Left lung (tissue), 10 donors: ENCODE data around the gene RBFOX1. TPM values are rescaled to one million over a fixed set of nuclear protein-coding genes. Genes with fewer than 3 reads are reported as not detected.

ENCODE experiments used
- ATAC-seq: fragments of 200-7000 bp; cut with Tn5 transposase; one replicate; pipeline ENCODE4 v1.9.1; 2020; ENCODE audit warnings: moderate library complexity
- DNase-seq, 4 donors: peaks; one replicate each; pipeline ENCODE4 v3.0.0-alpha.2; 2013 to 2020
- H3K27ac ChIP-seq, 2 donors: fragments of 200-600 bp; sonication (generic) in 1 of 2; one replicate each; pipeline versions ENCODE4 v1.5.0 to v1.8.0; 2020 to 2021
- H3K27me3 ChIP-seq, 2 donors: fragments of 200-600 bp; sonication (generic) in 1 of 2; one replicate each; pipeline versions ENCODE4 v1.5.0 to v1.8.0; 2020 to 2021
- H3K36me3 ChIP-seq, 2 donors: fragments of 200-600 bp; sonication (generic) in 1 of 2; one replicate each; pipeline versions ENCODE4 v1.5.0 to v1.8.0; 2020 to 2021
- H3K4me1 ChIP-seq, 2 donors: fragments of 200-600 bp; one replicate each; pipeline ENCODE4 v1.8.0; 2021
- H3K4me3 ChIP-seq, 2 donors: fragments of 200-600 bp; sonication (generic) in 1 of 2; one replicate each; pipeline versions ENCODE4 v1.5.0 to v1.8.0; 2020 to 2021; ENCODE audit warnings: mild to moderate bottlenecking in 1 of 2
- H3K9me3 ChIP-seq, 2 donors: fragments of 200-600 bp; sonication (generic) in 1 of 2; one replicate each; pipeline versions ENCODE4 v1.5.0 to v1.8.0; 2020 to 2021
- intact Hi-C, 2 donors: fragments of 100-400 bp; cut with DNase I; formaldehyde crosslinking; loops; one replicate each; pipeline versions ENCODE4 v1.11.2 to v1.14.2; 2022
- polyA plus RNA-seq, 6 donors: library from polyadenylated mRNA; unstranded; fragments of 120-200 nt; gene quantifications; one replicate each; pipeline ENCODE4 v1.2.1, GENCODE V29; 2013; ENCODE audit not compliant: insufficient read length in 6 of 6
- total RNA-seq, 2 donors: library from RNA; stranded (reverse); fragmentation: NEBNext Ultra II Directional; extraction: Animal tissue kit (Norgen Biotek cat#: 25700); gene quantifications; one replicate each; pipeline ENCODE4 v1.2.1, GENCODE V29; 2021
- TF ChIP-seq, protein P1 (sequence below), 2 donors: fragments of 200-600 bp; sonication (generic) in 1 of 2; IDR thresholded peaks; one replicate each; pipeline versions ENCODE4 v1.5.0 to v1.8.0; 2021; ENCODE audit warnings: antibody characterized with exemption in 2 of 2
- donor health status: DM: no; HTN: yes; CAD: no.
- donor health status: DM: no; HTN: no; CAD: no.

RBFOX1 gene
- total and polyA plus RNA-seq, 8 donors: 0.41 to 1.7 (median 0.91) TPM; not detected in 2

DNA sequence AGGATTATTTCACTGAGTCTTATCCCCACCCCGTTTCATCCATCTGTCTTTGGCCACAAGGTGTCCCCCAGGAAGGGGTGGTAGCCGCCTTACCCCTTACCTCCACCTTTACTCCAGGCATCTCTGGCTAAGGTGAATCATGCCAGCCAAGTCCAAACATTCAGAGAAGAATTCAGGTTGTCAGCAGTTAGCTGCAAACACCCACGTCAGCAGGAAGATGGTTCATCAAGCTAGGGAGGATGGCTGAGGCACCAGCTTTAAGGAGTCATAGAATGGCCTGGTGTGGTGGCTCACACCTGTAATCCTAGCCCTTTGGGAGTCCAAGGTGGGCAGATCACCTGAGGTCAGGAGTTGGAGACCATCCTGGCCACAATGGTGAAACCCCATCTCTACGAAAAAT, 61.0 kb downstream of the RBFOX1 start:
- H3K36me3 ChIP-seq: no peaks in the 10 kb centered on the region
- DNase-seq (no peak), ATAC-seq (no peak)
- TF ChIP-seq, protein P1, sequence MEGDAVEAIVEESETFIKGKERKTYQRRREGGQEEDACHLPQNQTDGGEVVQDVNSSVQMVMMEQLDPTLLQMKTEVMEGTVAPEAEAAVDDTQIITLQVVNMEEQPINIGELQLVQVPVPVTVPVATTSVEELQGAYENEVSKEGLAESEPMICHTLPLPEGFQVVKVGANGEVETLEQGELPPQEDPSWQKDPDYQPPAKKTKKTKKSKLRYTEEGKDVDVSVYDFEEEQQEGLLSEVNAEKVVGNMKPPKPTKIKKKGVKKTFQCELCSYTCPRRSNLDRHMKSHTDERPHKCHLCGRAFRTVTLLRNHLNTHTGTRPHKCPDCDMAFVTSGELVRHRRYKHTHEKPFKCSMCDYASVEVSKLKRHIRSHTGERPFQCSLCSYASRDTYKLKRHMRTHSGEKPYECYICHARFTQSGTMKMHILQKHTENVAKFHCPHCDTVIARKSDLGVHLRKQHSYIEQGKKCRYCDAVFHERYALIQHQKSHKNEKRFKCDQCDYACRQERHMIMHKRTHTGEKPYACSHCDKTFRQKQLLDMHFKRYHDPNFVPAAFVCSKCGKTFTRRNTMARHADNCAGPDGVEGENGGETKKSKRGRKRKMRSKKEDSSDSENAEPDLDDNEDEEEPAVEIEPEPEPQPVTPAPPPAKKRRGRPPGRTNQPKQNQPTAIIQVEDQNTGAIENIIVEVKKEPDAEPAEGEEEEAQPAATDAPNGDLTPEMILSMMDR (IDR thresholded peaks at IDR 0.05): no peak
- H3K4me1 ChIP-seq: no peaks in the 10 kb centered on the region
- no peaks in the 10 kb centered on the region for H3K27me3 ChIP-seq
- intact Hi-C loops: no loop called here
- no peak overlapping the region for H3K4me3 ChIP-seq
- H3K27ac ChIP-seq: no peak overlapping the region
- peaks cover 0 to 9% of the 10 kb centered on the region in 2 donors for H3K9me3 ChIP-seq

DNA sequence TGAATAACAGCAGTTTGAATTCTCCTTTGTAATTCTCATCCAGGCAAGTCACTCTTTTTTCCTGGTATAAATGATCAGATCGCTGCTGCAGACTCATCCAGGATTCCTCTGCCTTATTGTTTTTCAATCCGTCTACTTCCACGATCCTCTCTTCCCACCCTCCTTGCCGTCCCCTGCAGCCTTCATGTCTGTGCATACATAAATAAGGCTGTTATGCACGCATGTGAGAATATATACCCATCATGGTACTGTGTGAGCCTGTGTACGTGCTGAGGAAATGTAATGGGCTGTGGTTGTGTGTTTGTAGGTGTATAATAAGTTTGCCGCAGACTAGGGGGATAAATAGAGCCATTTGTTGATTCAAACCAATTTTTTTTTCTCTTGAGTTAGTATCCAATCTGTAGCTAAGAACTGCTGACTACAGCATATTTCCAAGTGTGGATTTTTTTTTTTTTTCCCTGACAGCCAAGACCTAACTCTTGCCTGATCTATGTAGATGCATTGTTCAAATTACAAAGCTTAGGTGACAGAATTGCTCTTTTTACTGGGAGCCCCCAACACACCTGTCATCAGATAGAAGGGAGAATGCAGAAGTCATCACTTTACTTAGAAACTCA, 62.2 kb downstream of the RBFOX1 start:
- H3K27me3 ChIP-seq: no peaks in the 10 kb centered on the region
- no peaks in the 10 kb centered on the region for H3K4me1 ChIP-seq
- no peak overlapping the region for H3K27ac ChIP-seq
- H3K36me3 ChIP-seq: no peaks in the 10 kb centered on the region
- TF ChIP-seq, protein P1 (IDR thresholded peaks at IDR 0.05): no peak
- intact Hi-C loops: no loop called here
- no peak overlapping the region for H3K4me3 ChIP-seq
- ATAC-seq (no peak), DNase-seq (no peak)
- peaks cover 0 to 5% of the 10 kb centered on the region in 2 donors for H3K9me3 ChIP-seq

DNA sequence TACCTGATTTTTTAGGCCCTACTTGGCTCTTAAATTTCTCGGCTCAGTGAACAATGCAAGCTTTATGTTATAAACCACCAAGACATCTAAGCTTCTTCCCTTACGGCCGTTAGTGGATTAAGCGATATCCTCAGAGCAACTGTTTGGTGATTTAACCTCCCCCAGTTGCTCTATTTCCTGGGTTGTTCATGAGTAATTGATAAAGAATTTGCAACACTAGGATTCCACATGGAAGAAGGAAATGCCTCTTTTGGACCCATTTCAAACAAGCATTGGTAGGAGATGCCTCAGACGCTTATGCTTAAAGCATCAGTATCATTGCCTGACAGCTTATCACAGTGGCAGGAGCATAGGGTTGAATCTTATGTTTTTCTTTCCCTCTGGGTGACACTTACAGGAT, 65.3 kb downstream of the RBFOX1 start:
- no peak for DNase-seq
- no peak overlapping the region for H3K4me3 ChIP-seq
- no peaks in the 10 kb centered on the region for H3K9me3 ChIP-seq
- no peaks in the 10 kb centered on the region for H3K4me1 ChIP-seq
- no peaks in the 10 kb centered on the region for H3K27me3 ChIP-seq
- no peak overlapping the region for H3K27ac ChIP-seq
- ATAC-seq: no peak
- no peaks in the 10 kb centered on the region for H3K36me3 ChIP-seq
- TF ChIP-seq, protein P1 (IDR thresholded peaks at IDR 0.05): no peak
- intact Hi-C loops: no loop called here

DNA sequence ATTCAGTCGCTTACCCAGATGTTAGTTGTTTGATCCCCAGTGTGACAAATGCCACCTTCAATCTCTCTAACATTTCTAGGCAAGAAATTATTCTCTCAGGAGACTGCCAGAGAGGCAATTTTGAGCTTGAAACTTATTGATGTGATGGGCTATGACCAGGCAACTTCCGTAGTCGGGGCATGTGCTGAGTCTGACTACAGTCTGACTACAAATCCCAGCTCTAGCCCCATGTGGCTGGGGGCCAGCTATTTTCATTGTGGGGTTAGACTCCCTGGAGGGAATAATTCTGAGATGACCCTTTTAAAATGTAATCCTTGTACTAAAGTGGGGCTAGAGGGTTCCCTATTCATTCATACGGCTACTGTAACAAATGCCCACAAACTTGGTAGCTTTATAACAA, 65.9 kb downstream of the RBFOX1 start:
- DNase-seq (no peak), ATAC-seq (no peak)
- no peaks in the 10 kb centered on the region for H3K36me3 ChIP-seq
- H3K4me1 ChIP-seq: no peaks in the 10 kb centered on the region
- TF ChIP-seq, protein P1 (IDR thresholded peaks at IDR 0.05): no peak
- H3K4me3 ChIP-seq: no peak overlapping the region
- H3K27ac ChIP-seq: no peak overlapping the region
- intact Hi-C loops: no loop called here
- no peaks in the 10 kb centered on the region for H3K9me3 ChIP-seq
- no peaks in the 10 kb centered on the region for H3K27me3 ChIP-seq

DNA sequence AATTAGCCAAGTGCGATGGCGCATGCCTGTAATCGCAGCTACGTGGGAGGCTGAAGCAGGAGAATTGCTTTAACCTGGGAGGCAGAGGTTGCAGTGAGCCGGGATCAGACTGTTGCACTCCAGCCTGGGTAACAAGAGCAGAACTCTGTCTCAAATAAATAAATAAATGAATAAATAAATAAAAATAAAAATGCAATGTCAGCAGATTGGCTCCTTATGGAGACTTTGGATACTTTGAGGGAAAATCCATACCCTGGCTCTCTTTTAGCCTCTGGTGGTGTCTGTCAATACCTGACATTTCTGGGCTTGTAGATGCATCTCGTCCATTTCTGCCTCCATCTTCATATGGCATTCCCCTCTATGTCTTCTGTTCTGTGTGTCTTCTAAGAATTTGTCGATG, 66.7 kb downstream of the RBFOX1 start:
- Histone ChIP-seq H3K4me3 (no peak overlapping the region), H3K27me3 (no peaks in the 10 kb centered on the region), H3K4me1 (no peaks in the 10 kb centered on the region), H3K9me3 (no peaks in the 10 kb centered on the region), H3K27ac (no peak overlapping the region), H3K36me3 (no peaks in the 10 kb centered on the region)
- DNase-seq (no peak), ATAC-seq (no peak)
- TF ChIP-seq, protein P1 (IDR thresholded peaks at IDR 0.05): no peak
- intact Hi-C loops: no loop called here
